ENCODE results near the gene RFTN1. TPM values are rescaled to one million over a fixed set of nuclear protein-coding genes. Genes with fewer than 3 reads are reported as not detected.

Gene RFTN1
- total RNA-seq, 1 donor from 2014 or later = 0.92 TPM

GRCh38 chr3:16447135-16447534 is 66.4 kb downstream of the RFTN1 start:
- H3K4me2 ChIP-seq = no peak overlapping the region
- H2AFZ ChIP-seq (replicated peaks) = no peak overlapping the region
- no peaks in the 10 kb centered on the region for H4K20me1 ChIP-seq (ENCODE audit: low read depth)
- H3F3A ChIP-seq (ENCODE audit: low read depth) = no peaks in the 10 kb centered on the region
- Mint-ChIP-seq H3K27ac (no peak overlapping the region), H3K4me3 (no peak overlapping the region), H3K4me1 (peaks cover 6% of the 10 kb centered on the region), H3K27me3 (ENCODE audit: insufficient read depth, low read depth) (no peaks in the 10 kb centered on the region), H3K36me3 (no peaks in the 10 kb centered on the region), H3K9me3 (no peaks in the 10 kb centered on the region)
- no peaks in the 10 kb centered on the region for H3K79me2 ChIP-seq (ENCODE audit: low read depth)
- H3K9me3 ChIP-seq (ENCODE audit: low read depth) = no peaks in the 10 kb centered on the region
- H3K4me1 ChIP-seq = no peaks in the 10 kb centered on the region
- no peaks in the 10 kb centered on the region for H3K36me3 ChIP-seq
- DNase-seq (ENCODE audit: low spot score) = no peak
- H3K4me3 ChIP-seq = no peak overlapping the region
- H3K27me3 ChIP-seq = no peaks in the 10 kb centered on the region
- H3K27ac ChIP-seq = no peak overlapping the region
- H3K9ac ChIP-seq = no peak overlapping the region
- TF ChIP-seq EZH2phosphoT487 (IDR thresholded peaks at IDR 0.05) (no peak), EZH2 (IDR thresholded peaks at IDR 0.05) (no peak), CTCF (IDR thresholded peaks at IDR 0.05) (no peak)

GRCh38 chr3:16444344-16444743 is 69.2 kb downstream of the RFTN1 start:
- Histone ChIP-seq H3K4me1 (no peaks in the 10 kb centered on the region), H2AFZ (replicated peaks) (no peak overlapping the region), H3K9me3 (ENCODE audit: low read depth) (no peaks in the 10 kb centered on the region), H3K27me3 (no peaks in the 10 kb centered on the region), H3K36me3 (no peaks in the 10 kb centered on the region), H3K27ac (no peak overlapping the region), H3K79me2 (ENCODE audit: low read depth) (no peaks in the 10 kb centered on the region), H3K9ac (no peak overlapping the region), H3F3A (ENCODE audit: low read depth) (no peaks in the 10 kb centered on the region), H3K4me2 (no peak overlapping the region), H3K4me3 (no peak overlapping the region), H4K20me1 (ENCODE audit: low read depth) (no peaks in the 10 kb centered on the region)
- Mint-ChIP-seq H3K4me1 (peaks cover 6% of the 10 kb centered on the region), H3K4me3 (no peak overlapping the region), H3K36me3 (no peaks in the 10 kb centered on the region), H3K27ac (no peak overlapping the region), H3K9me3 (no peaks in the 10 kb centered on the region), H3K27me3 (ENCODE audit: insufficient read depth, low read depth) (no peaks in the 10 kb centered on the region)
- TF ChIP-seq EZH2 (IDR thresholded peaks at IDR 0.05) (no peak), CTCF (IDR thresholded peaks at IDR 0.05) (no peak), EZH2phosphoT487 (IDR thresholded peaks at IDR 0.05) (no peak)
- no peak for DNase-seq (ENCODE audit: low spot score)

GRCh38 chr3:16442730-16443129 is 70.8 kb downstream of the RFTN1 start:
- Histone ChIP-seq H3K36me3 (no peaks in the 10 kb centered on the region), H3K79me2 (ENCODE audit: low read depth) (no peaks in the 10 kb centered on the region), H3K9me3 (ENCODE audit: low read depth) (no peaks in the 10 kb centered on the region), H3F3A (ENCODE audit: low read depth) (no peaks in the 10 kb centered on the region), H3K9ac (no peak overlapping the region), H2AFZ (replicated peaks) (no peak overlapping the region), H4K20me1 (ENCODE audit: low read depth) (no peaks in the 10 kb centered on the region), H3K27ac (no peak overlapping the region), H3K4me2 (no peak overlapping the region), H3K4me3 (no peak overlapping the region), H3K4me1 (no peaks in the 10 kb centered on the region), H3K27me3 (no peaks in the 10 kb centered on the region)
- H3K4me1 Mint-ChIP-seq = no peaks in the 10 kb centered on the region
- TF ChIP-seq EZH2 (IDR thresholded peaks at IDR 0.05) = no peak
- no peak for TF ChIP-seq EZH2phosphoT487 (IDR thresholded peaks at IDR 0.05)
- TF ChIP-seq CTCF (IDR thresholded peaks at IDR 0.05) = no peak
- no peak overlapping the region for H3K4me3 Mint-ChIP-seq
- H3K27me3 Mint-ChIP-seq (ENCODE audit: insufficient read depth, low read depth) = no peaks in the 10 kb centered on the region
- no peak overlapping the region for H3K27ac Mint-ChIP-seq
- DNase-seq (ENCODE audit: low spot score) = no peak
- no peaks in the 10 kb centered on the region for H3K9me3 Mint-ChIP-seq
- H3K36me3 Mint-ChIP-seq = no peaks in the 10 kb centered on the region
